A549 (cell line): ENCODE data around the gene CYP4V2. TPM values are rescaled to one million over a fixed set of nuclear protein-coding genes. Genes with fewer than 3 reads are reported as not detected.

Experiments used
- ATAC-seq, 2 experiments: fragments of 200-7000 bp in 1 of 2; fragments of >200 bp in 1 of 2; cut with Nextera tagmentation in 1 of 2; cut with Tn5 transposase in 1 of 2; 3 replicates each; pipeline versions ENCODE4 v1.8.0 to v1.9.1; 2018 to 2020; ENCODE audit warnings: mild to moderate bottlenecking in 1 of 2, moderate library complexity in 1 of 2
- CTCF ChIA-PET: fragments of 300-600 bp; sonication (Branson Sonifier 250); formaldehyde crosslinking; extraction: SDS; loops from one replicate; lab custom pipeline; 2021; ENCODE audit warnings: antibody characterized with exemption, inconsistent platforms; lab: Yijun Ruan, JAX
- POLR2A ChIA-PET: fragments of 350-600 bp; formaldehyde crosslinking; extraction: SDS; loops from one replicate; lab custom pipeline; 2021; ENCODE audit warnings: antibody characterized with exemption, inconsistent platforms; lab: Yijun Ruan, JAX
- DNase-seq, 2 experiments: peaks; one replicate each; pipeline versions ENCODE4 v3.0.0 to v3.0.0-alpha.2; 2011 to 2016; ENCODE audit warnings: low read depth in 1 of 2, low spot score in 1 of 2
- FAIRE-seq: peaks from 2 replicates; lab custom pipeline; 2011; peaks lifted over from hg19 to GRCh38; lab: Jason Lieb, UNC
- H3K27ac ChIP-seq, 2 experiments: fragments of >200 bp; sonication (Bioruptor Twin); formaldehyde crosslinking; 3 replicates each; pipeline ENCODE4 v1.5.1; 2016 to 2017
- H3K4me1 ChIP-seq: fragments of >200 bp; sonication (Bioruptor Twin); formaldehyde crosslinking; 3 replicates; pipeline ENCODE4 v1.6.1; 2016
- H3K4me2 ChIP-seq: fragments of >200 bp; sonication (Bioruptor Twin); formaldehyde crosslinking; 3 replicates; pipeline ENCODE4 v1.6.1; 2016
- H3K4me3 ChIP-seq: fragments of >200 bp; sonication (Bioruptor Twin); formaldehyde crosslinking; 3 replicates; pipeline ENCODE4 v1.5.1; 2016
- H3K9me3 ChIP-seq: fragments of >200 bp; sonication (Bioruptor Twin); formaldehyde crosslinking; 3 replicates; pipeline ENCODE4 v1.6.1; 2016
- BCL3 ChIP-seq: fragments of >200 bp; sonication (Bioruptor Twin); formaldehyde crosslinking; IDR thresholded peaks from 3 replicates; pipeline ENCODE4 v1.6.1; 2016
- BHLHE40 ChIP-seq: IDR thresholded peaks from 2 replicates; pipeline ENCODE4 v1.6.1; 2012; ENCODE audit warnings: low read depth, low read length, inconsistent platforms
- CBX2 ChIP-seq: fragments of 200-600 bp; sonication (generic); IDR thresholded peaks from 2 replicates; pipeline ENCODE4 v1.6.1; 2016; ENCODE audit warnings: low read depth, mild to moderate bottlenecking, borderline replicate concordance
- CHD2 ChIP-seq: fragments of 150-350 bp; IDR thresholded peaks from 2 replicates; pipeline ENCODE4 v1.6.1; 2014; ENCODE audit warnings: low read length; ENCODE audit not compliant: partially characterized antibody
- CTCF ChIP-seq: fragments of >200 bp; sonication (Bioruptor Twin); formaldehyde crosslinking; IDR thresholded peaks from 3 replicates; pipeline ENCODE4 v1.5.1; 2016
- FOXS1 ChIP-seq: fragments of 250-450 bp; sonication (Bioruptor Pico); IDR thresholded peaks from 2 replicates; pipeline ENCODE4 v1.5.0; 2020; ENCODE audit warnings: mild to moderate bottlenecking, moderate library complexity
- HDAC2 ChIP-seq: fragments of 200-600 bp; sonication (generic); IDR thresholded peaks from 2 replicates; pipeline ENCODE4 v1.6.1; 2016
- HEYL ChIP-seq: fragments of 250-450 bp; sonication (Bioruptor Pico); IDR thresholded peaks from 2 replicates; pipeline ENCODE4 v1.8.0; 2021; ENCODE audit warnings: mild to moderate bottlenecking, moderate library complexity
- KDM1A ChIP-seq: fragments of 200-600 bp; sonication (generic); IDR thresholded peaks from 2 replicates; pipeline ENCODE4 v1.6.1; 2016; ENCODE audit warnings: low read depth, mild to moderate bottlenecking
- KDM5A ChIP-seq: fragments of 200-600 bp; sonication (generic); IDR thresholded peaks from 2 replicates; pipeline ENCODE4 v1.6.1; 2016; ENCODE audit warnings: antibody characterized with exemption, mild to moderate bottlenecking
- MAX ChIP-seq: IDR thresholded peaks from 2 replicates; pipeline ENCODE4 v1.6.1; 2012
- REST ChIP-seq: fragments of 200-600 bp; sonication (generic); IDR thresholded peaks from 2 replicates; pipeline ENCODE4 v1.6.1; 2016; ENCODE audit warnings: antibody characterized with exemption, mild to moderate bottlenecking, moderate library complexity
- RFX5 ChIP-seq: fragments of 450-650 bp; IDR thresholded peaks from 2 replicates; pipeline ENCODE4 v1.7.1; 2014; ENCODE audit warnings: antibody characterized with exemption, mild to moderate bottlenecking, moderate library complexity
- SMC3 ChIP-seq: fragments of >200 bp; sonication (Bioruptor Twin); formaldehyde crosslinking; IDR thresholded peaks from 3 replicates; pipeline ENCODE4 v1.6.1; 2018; ENCODE audit warnings: inconsistent platforms
- WGBS: methylation state at CpG from one replicate; pipeline ENCODE4 v1.1.6; 2017; ENCODE audit errors: missing lambda C conversion rate; 5-methylcytosine and 5-hydroxymethylcytosine counted together
- polyA plus RNA-seq, 4 experiments: library from polyadenylated mRNA; depleted of rRNA in 3 of 4; stranded (reverse); fragments of >200 nt; fragmentation: RNase III in 1 of 4; extraction: RNeasy Plus Mini Kit Qiagen cat#74134 plus additional on column Dnase treatment in 1 of 4; gene quantifications; 2 replicates in 3 of 4; 3 replicates in 1 of 4; pipeline ENCODE4 v1.2.3, GENCODE V29; 2011 to 2017
- TF ChIP-seq, protein P1 (sequence below): fragments of 250-450 bp; sonication (Bioruptor Pico); IDR thresholded peaks from 2 replicates; pipeline ENCODE4 v1.5.0; 2020; ENCODE audit warnings: low read depth, mild to moderate bottlenecking, moderate library complexity
- TF ChIP-seq, protein P2 (sequence below): fragments of 150-350 bp; IDR thresholded peaks from 2 replicates; pipeline ENCODE4 v1.6.1; 2014; ENCODE audit warnings: low read depth, mild to moderate bottlenecking, low read length
- TF ChIP-seq, protein P3 (sequence below): fragments of 250-450 bp; sonication (Bioruptor Pico); IDR thresholded peaks from 2 replicates; pipeline ENCODE4 v1.5.0; 2021; ENCODE audit warnings: mild to moderate bottlenecking, moderate library complexity, borderline replicate concordance

Gene CYP4V2
- polyA plus RNA-seq, 2 of the 4 experiments (the other 2 are of a cell fraction): 3.0 to 5.0 TPM

- no peak for DNase-seq
- POLR2A ChIA-PET: no interaction called here
- no peak overlapping the region for H3K4me2 ChIP-seq
- no peak for ATAC-seq
- TF ChIP-seq BCL3: no peak
- no peak for TF ChIP-seq HEYL (CRISPR knock-in tag)
- TF ChIP-seq FOXS1 (CRISPR knock-in tag): no peak
- no peak for TF ChIP-seq CBX2
- no peak for TF ChIP-seq CTCF
- TF ChIP-seq SMC3: no peak
- TF ChIP-seq BHLHE40: no peak
- TF ChIP-seq, protein P1, sequence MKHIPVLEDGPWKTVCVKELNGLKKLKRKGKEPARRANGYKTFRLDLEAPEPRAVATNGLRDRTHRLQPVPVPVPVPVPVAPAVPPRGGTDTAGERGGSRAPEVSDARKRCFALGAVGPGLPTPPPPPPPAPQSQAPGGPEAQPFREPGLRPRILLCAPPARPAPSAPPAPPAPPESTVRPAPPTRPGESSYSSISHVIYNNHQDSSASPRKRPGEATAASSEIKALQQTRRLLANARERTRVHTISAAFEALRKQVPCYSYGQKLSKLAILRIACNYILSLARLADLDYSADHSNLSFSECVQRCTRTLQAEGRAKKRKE (CRISPR knock-in tag): no peak
- TF ChIP-seq MAX: no peak
- TF ChIP-seq KDM5A: no peak
- no peak for TF ChIP-seq KDM1A
- no peak for TF ChIP-seq REST
- TF ChIP-seq RFX5: no peak
- TF ChIP-seq CHD2: no peak
- TF ChIP-seq, protein P2, sequence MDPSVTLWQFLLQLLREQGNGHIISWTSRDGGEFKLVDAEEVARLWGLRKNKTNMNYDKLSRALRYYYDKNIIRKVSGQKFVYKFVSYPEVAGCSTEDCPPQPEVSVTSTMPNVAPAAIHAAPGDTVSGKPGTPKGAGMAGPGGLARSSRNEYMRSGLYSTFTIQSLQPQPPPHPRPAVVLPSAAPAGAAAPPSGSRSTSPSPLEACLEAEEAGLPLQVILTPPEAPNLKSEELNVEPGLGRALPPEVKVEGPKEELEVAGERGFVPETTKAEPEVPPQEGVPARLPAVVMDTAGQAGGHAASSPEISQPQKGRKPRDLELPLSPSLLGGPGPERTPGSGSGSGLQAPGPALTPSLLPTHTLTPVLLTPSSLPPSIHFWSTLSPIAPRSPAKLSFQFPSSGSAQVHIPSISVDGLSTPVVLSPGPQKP: no peak
- TF ChIP-seq, protein P3, sequence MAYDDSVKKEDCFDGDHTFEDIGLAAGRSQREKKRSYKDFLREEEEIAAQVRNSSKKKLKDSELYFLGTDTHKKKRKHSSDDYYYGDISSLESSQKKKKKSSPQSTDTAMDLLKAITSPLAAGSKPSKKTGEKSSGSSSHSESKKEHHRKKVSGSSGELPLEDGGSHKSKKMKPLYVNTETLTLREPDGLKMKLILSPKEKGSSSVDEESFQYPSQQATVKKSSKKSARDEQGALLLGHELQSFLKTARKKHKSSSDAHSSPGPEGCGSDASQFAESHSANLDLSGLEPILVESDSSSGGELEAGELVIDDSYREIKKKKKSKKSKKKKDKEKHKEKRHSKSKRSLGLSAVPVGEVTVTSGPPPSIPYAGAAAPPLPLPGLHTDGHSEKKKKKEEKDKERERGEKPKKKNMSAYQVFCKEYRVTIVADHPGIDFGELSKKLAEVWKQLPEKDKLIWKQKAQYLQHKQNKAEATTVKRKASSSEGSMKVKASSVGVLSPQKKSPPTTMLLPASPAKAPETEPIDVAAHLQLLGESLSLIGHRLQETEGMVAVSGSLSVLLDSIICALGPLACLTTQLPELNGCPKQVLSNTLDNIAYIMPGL (CRISPR knock-in tag): no peak
- TF ChIP-seq HDAC2: no peak
- TF ChIP-seq, all 56 proteins: peak for 0
- FAIRE-seq: no peak
- 8% methylated on average over 2 of the region's 2 CpGs for WGBS
- no peak overlapping the region for H3K27ac ChIP-seq
- CTCF ChIA-PET: no interaction called here
- H3K4me1 ChIP-seq: no peaks in the 10 kb centered on the region
- no peak overlapping the region for H3K4me3 ChIP-seq
- no peaks in the 10 kb centered on the region; the same call in 2 of the 3 replicates for H3K9me3 ChIP-seq
These were observed 36.6 kb downstream of the CYP4V2 start for GRCh38 chr4:186227744-186228513.
